NCI-H1930 (cell line): Measurements from ENCODE around the gene CLTA.
"Not testable (repeated sequence)": the region's sequence is repeated elsewhere in the genome, so short reads cannot be mapped to it uniquely, and the experiment has no call there.

Source experiments
- DNase-seq, 2 experiments: peaks; one replicate each; lab custom pipeline; 2025; lab: John Stamatoyannopoulos, UW

The CLTA gene

DNA sequence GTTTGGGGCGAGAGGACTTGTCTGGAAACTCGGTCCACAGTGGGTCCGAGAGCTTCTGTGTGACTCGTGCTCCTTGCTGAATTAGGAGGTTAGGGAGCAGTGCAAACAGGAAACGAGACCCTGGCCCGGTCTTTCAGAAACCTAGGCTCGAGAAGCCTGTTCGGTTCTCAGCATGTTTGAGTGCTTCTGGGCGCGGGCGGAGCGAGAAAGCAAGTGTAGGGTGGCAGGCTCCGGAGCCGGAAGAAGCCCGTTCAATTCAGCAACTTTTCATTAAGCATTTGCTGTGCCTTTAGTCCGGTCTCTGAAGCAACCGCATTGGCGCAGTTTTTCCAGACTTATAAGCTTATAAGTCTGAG lies 547 bp downstream of the CLTA start:
- DNase-seq, result no peak

DNA sequence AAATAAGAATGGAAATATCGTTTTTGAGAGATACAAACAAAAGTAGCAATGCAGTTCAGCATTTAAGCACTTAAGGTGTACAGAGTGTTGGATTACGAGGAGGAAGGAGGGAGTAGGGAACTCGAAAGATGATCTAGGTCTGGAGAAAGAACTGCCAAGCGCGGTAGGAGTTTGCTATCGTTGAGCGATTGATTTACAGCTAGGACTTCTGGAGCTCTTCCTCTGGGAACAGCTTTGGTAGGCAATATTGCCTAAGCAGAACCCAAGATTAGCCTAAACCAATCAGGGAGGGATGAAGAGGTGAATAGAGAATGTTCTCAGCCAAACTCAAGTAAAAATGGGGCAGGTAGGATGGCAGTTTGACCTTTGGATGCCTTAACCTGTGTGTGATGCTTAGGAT lies 965 bp downstream of the CLTA start:
- DNase-seq, result no peak

- DNase-seq, result no peak
Observed at GRCh38 chr9:36192196-36192595, 1.5 kb downstream of the CLTA start.

- no peak for DNase-seq
Observed at GRCh38 chr9:36193023-36193422, 2.3 kb downstream of the CLTA start.

- no peak for DNase-seq
Observed at GRCh38 chr9:36194326-36195000, 3.7 kb downstream of the CLTA start.

DNA sequence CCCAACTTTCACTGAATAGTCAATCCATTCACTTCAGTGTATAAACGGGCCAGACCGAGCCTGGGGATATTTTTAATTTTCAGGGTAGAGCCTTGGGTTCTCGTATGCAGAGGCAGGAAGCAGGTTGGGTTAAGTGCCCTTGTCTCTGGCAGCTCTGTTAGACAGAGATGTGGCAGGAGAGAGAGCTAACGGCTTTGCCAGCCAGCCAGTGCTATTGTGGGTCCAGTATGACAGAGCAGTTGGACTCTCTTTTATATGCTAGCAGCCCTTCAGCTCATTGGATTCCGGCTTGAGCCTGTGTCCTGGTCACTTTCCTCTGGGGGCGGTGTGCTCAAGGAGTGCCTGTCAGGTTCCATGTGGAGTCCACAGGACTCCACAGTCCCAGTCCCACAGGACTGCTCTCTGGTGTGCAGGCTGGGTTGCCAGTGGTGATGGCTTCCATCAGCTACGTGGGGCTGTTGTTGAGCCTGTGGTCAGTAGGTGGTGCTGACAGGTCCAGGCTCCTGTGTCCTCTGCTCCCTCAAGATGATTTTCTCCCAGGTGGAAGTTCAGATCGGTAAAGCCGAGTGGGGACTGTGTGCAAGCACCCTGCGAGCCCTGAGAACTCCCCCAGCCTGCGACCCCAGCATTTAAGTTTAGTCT lies 14.3 kb downstream of the CLTA start:
- DNase-seq, result no peak

DNA sequence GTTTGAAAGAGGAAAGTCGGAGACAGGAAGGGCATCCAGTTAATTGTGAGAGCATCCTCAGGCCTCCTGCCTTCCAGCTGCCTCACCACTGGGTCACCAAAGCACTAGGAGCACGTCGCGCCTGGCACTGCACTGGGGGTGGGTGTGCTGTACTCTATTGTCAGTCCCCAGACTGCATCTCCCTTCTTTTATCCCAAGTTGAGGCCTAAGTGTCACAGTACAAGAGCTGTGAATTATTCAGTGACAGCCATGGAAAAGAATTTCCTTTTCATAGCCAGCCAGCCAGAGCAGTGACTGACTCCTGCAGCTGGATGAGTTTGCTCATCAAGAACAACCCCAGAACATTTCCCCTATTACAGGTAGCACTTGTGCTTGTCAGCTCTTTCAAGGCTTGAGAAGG lies 16.3 kb downstream of the CLTA start:
- DNase-seq, result no peak

DNA sequence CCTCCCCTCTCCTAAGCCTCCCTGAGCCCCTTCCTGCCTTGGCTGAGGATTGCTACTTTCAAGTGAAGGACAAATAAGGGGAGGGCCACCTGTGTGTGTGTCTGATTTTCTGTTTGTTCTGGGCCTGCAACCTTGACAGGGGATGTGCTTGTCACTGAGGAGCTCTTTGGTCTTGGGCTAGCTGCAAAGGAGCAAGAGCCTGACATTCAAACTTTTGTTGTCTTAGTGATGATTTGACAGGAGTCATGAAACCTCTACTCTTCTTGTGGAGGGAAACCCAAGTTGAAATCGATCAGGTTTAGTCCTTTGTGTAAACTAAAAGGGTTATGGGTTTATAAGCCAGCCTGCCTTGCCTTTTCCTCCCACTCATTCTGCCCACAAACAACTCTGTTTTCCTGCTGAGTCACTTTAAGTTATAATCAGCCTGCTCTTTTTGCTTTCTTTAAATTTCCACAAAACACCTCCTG lies 16.9 kb downstream of the CLTA start:
- no peak for DNase-seq

DNA sequence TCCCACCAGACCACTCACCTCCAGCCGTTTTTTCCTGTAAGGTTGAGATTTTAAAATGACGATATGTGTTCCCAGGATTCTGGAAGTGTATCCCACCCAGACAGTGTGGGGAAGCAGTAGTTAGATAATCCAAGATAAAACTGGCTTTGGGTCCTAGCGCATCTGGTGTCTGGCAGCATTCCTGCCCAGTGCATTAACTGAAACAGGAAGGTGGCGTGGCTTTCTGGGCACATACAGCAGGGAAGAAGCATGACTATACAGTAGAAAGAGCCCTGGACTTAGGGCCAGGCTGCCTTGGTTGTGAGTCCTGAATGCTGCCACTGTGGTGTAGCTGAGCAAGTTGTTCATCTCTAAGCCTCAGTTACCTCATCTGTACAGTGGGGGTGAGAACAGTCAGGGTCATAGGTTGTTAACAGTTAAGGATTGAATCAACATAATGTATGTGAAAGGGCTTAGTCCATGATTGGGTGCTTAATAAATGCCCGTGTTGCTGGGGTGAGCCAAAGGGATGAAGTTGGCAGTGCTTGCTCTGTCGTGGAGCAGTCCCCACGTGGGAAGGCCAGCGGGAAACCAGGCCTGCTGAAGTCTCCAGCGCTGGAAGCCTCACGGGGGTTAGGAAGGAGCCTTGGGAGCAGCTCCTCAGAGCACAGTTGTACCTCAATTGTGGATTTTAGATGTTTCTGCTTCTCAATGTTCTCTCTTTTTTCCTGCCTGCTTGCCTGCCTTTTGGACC lies 18.0 kb downstream of the CLTA start:
- no peak for DNase-seq

DNA sequence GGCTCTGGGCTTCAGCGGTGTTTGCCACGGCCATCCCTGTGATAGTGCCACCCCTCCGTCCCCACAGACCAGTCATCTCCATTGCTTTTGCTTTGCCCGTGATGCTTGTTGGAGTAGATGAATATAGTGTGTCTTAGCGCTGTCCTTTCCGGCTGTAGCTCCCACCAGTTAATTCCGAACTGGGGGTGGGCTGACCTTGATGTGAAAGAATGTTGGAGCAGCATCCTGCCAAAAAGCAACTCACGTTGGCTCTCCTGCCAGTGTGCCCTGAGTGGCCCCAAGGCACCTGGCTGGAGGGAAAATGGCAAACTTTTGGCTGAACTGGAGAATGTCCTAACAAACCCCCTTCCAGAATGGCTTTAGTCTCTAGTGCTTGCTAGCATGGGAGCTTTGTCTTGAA lies 20.0 kb downstream of the CLTA start:
- no peak for DNase-seq

- DNase-seq, result no peak
Observed at GRCh38 chr9:36211510-36211909, 20.8 kb downstream of the CLTA start.

GRCh38 chr9:36213387-36213786 lies 22.7 kb downstream of the CLTA start:
- DNase-seq, result no peak

DNA sequence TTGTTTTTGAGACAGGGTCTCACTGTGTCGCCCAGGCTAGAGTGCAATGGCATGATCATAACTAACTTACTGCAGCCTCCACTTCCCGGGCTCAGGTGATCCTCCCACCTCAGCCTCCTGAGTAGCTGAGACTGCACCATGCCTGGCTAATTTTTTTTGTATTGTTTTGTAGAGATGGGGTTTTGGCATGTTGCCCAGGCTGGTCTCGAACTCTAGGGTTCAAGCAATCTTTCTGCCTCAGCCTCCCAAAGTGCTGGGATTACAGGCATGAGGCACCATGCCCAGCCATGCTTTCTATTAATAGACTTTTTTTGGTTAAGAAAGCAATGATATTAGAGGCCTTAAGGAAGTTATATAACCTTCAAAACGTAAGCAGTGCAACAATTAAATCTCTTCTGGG lies 23.3 kb downstream of the CLTA start:
- no peak for DNase-seq

DNA sequence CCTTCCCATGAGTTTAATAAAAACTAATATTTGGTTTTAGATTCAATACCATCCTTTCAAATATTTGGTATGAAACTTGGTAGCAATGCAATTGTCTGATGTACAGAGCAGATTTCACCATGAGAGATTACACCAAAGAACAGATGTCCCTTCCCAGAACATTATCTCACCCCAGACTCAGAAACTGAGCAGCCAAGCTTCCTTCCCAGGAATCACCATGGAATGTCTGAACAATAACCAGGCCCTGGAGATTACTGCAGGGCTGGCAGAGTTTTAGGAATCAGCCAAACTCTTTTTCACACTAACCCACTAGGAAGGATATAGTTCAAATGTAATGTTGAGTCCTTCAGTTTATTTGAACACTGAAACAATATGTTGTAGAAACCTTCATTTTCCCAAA lies 23.9 kb downstream of the CLTA start:
- DNase-seq, result no peak

DNA sequence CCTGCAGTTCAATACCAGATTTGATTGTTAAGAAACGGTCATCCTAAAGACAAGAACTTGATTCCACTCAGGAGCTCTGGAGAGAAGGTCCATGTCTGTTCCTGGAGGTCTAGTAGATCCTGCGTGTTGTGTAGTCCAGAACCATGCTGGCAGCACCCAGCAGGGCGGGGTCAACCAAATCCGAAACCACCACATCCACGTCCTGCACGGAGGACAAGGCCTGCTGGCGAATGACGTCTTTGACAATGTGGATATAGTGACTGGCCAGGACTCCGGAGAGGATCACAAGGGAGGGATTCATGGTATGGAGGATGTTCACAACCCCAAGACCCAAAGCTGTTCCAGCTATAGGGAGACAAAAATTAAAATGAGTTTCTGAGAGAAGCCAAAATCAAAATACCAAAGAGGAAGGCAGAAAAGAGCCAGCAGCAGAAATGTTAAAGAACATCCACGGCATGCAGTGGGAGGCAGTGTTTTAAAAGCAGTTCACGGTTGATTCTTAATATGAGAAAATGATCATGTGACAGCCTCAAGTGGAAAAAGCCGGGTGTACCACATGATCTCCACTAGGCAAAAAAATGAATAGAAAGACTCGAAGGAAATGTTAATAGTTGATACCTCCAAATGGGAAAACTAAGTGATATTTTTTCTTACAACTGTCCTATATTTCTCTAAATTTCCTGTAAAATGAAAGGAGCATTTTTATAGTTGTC lies 26.7 kb downstream of the CLTA start:
- DNase-seq, result no peak

- DNase-seq, result no peak
Observed at GRCh38 chr9:36218011-36218410, 27.3 kb downstream of the CLTA start.

- no peak for DNase-seq
Observed at GRCh38 chr9:36218411-36218901, 27.7 kb downstream of the CLTA start.

DNA sequence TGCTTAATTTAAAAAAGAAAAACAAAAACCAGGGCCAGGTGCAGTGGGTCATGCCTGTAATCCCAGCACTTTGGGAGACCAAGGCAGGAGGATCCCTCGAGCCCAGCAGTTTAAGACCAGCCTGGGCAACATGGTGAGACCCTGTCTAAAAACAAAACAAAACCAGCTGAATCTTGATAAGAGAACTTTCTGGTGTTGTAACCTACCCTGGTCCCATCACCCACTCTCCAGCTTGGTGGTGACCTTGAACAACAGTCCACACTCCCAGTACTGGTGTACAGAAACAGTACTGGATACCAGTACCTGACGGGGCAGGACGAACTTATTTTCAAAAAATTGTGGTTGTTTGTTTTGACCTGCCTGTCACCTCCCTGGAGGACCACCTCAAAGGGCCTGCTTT lies 30.9 kb downstream of the CLTA start:
- no peak for DNase-seq

GRCh38 chr9:36222449-36222848 lies 31.7 kb downstream of the CLTA start:
- DNase-seq, result no peak

GRCh38 chr9:36237230-36237629 lies 46.5 kb downstream of the CLTA start:
- DNase-seq, result no peak

DNA sequence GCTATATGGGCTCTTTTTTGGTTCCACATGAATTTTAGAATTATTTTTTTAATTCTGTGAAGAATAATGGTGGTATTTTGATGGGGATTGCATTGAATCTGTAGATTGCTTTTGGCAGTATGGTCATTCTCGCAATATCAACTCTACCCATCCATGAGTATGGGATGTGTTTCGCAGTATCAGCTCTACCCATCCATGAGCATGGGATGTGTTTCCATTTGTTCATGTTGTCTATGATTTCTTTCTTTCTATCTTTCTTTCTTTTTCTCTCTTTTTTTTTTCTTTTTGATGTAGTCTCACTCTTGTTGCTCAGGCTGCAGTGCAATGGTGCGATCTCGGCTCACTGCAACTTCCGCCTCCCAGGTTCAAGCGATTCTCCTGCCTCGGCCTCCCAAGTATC lies 48.5 kb downstream of the CLTA start:
- not testable (repeated sequence) for DNase-seq

DNA sequence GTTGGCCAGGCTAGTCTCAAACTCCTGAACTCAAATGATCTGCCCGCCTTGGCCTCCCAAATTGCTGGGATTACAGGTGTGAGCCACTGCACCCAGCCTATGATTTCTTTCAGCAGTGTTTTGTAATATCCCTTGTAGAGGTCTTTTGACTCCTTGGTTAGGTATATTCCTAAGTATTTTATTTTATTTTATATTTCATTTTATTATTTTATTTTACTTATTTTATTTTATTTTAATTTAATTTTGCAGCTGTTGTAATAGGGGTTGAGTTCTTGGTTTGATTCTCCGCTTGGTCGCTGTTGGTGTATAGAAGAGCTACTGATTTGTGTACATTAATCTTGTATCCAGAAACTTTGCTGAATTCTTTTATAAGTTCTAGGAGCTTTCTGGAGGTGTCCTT lies 49.0 kb downstream of the CLTA start:
- not testable (repeated sequence) for DNase-seq

- no peak for DNase-seq
Observed at GRCh38 chr9:36245906-36246305, 55.2 kb downstream of the CLTA start.
